Parathyroid adenoma (tissue), 2 donors: Measurements from ENCODE around the gene GAS6.

ENCODE experiments used
- H2AFZ ChIP-seq: fragments of 300-600 bp; sonication (generic); one replicate; pipeline ENCODE4 v1.7.0; 2017; ENCODE audit warnings: antibody characterized with exemption, mild to moderate bottlenecking
- H3K27ac ChIP-seq: fragments of 300-600 bp; sonication (generic); one replicate; pipeline ENCODE4 v1.7.0; 2017
- H3K27me3 ChIP-seq: fragments of 300-600 bp; sonication (generic); one replicate; pipeline ENCODE4 v1.7.0; 2017; ENCODE audit warnings: low read length; ENCODE audit not compliant: control insufficient read depth, insufficient read depth
- H3K36me3 ChIP-seq: fragments of 300-600 bp; sonication (generic); one replicate; pipeline ENCODE4 v1.7.0; 2017; ENCODE audit warnings: low read length; ENCODE audit not compliant: control insufficient read depth, insufficient read depth
- H3K4me1 ChIP-seq: fragments of 300-600 bp; sonication (generic); one replicate; pipeline ENCODE4 v1.7.0; 2017; ENCODE audit warnings: control low read depth
- H3K4me2 ChIP-seq: fragments of 300-600 bp; sonication (generic); one replicate; pipeline ENCODE4 v1.7.0; 2017; ENCODE audit warnings: low read length
- H3K4me3 ChIP-seq: fragments of 300-600 bp; sonication (generic); one replicate; pipeline ENCODE4 v1.7.0; 2017; ENCODE audit warnings: low read depth, low read length
- H3K79me2 ChIP-seq: fragments of 300-600 bp; sonication (generic); one replicate; pipeline ENCODE4 v1.7.0; 2017; ENCODE audit warnings: control low read depth
- H3K9ac ChIP-seq: fragments of 300-600 bp; sonication (generic); one replicate; pipeline ENCODE4 v1.7.0; 2017; ENCODE audit warnings: mild to moderate bottlenecking
- H3K9me3 ChIP-seq: fragments of 300-600 bp; sonication (generic); one replicate; pipeline ENCODE4 v1.7.0; 2017; ENCODE audit warnings: low read length; ENCODE audit not compliant: control insufficient read depth
- CTCF ChIP-seq: fragments of 300-600 bp; sonication (generic); IDR thresholded peaks from one replicate; pipeline ENCODE4 v1.7.0; 2017; ENCODE audit warnings: antibody characterized with exemption, mild to moderate bottlenecking
- donor health status: primary hyperparathyroidism.

Gene GAS6

GRCh38 chr13:113883921-113884804 is 20.3 kb upstream of the GAS6 start:
- Histone ChIP-seq H3K27me3 (no peaks in the 10 kb centered on the region), H3K4me3 (no peak overlapping the region), H3K4me1 (peaks cover 6% of the 10 kb centered on the region), H3K4me2 (no peak overlapping the region), H3K36me3 (no peaks in the 10 kb centered on the region), H3K9ac (no peak overlapping the region), H3K9me3 (no peaks in the 10 kb centered on the region), H3K27ac (no peak overlapping the region), H2AFZ (no peak overlapping the region), H3K79me2 (no peaks in the 10 kb centered on the region)
- no peak for TF ChIP-seq CTCF

DNA sequence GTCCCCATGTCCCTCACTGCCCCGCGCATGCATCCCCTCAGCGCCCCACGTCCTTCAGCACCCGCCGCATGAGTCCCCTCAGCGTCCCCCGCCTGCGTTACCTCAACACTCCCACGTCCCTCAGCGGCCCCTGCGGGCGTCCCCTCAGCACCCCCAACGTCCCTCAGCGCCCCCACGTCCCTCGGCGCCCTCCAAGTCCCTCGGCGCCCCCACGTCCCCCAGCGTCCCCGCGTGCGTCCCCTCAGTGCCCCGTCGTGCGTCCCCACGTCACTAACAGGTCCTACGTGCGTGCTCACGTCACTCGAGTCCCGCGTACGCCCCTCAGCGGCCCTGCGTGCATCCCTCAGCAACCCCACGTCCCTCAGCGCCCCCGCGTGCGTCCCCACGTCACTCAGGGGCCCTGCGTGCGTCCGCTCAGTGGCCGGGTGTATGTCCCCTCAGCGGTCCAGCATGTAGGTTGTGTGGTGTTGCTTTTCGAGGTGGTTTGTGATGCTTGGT is 19.5 kb upstream of the GAS6 start:
- Histone ChIP-seq H3K79me2 (no peaks in the 10 kb centered on the region), H3K27me3 (no peaks in the 10 kb centered on the region), H3K9me3 (no peaks in the 10 kb centered on the region), H3K4me2 (no peak overlapping the region), H3K4me3 (no peak overlapping the region), H3K36me3 (no peaks in the 10 kb centered on the region), H3K27ac (no peak overlapping the region), H2AFZ (no peak overlapping the region), H3K4me1 (peaks cover 6% of the 10 kb centered on the region), H3K9ac (no peak overlapping the region)
- no peak for TF ChIP-seq CTCF

- Histone ChIP-seq H3K79me2 (no peaks in the 10 kb centered on the region), H3K36me3 (no peaks in the 10 kb centered on the region), H3K4me3 (no peak overlapping the region), H3K27ac (peak overlapping the region; percentile 29), H2AFZ (no peak overlapping the region), H3K9me3 (no peaks in the 10 kb centered on the region), H3K27me3 (no peaks in the 10 kb centered on the region), H3K4me2 (no peak overlapping the region), H3K9ac (no peak overlapping the region), H3K4me1 (peaks cover 2% of the 10 kb centered on the region)
- no peak for TF ChIP-seq CTCF
Measured at GRCh38 chr13:113882716-113883115, 18.8 kb upstream of the GAS6 start.

DNA sequence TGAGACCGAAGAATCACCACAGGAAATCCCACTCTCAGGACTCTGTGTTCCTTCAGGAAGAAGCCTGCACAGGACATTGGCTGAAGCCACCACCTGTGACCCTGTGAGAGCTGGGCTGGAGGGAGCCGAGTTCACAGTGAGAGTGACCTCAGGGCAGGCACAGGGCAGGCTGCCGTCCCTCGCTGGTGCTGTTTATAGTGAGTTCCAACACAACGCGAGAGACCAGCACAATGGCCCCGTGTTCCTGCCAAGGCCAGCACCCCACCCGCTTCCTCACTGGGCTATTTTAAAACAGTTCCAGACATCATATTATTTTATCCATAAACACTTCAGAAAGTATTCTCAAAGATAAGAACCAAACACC is 18.4 kb upstream of the GAS6 start:
- Histone ChIP-seq H3K4me1 (no peaks in the 10 kb centered on the region), H3K4me3 (no peak overlapping the region), H3K27ac (no peak overlapping the region), H3K9me3 (no peaks in the 10 kb centered on the region), H3K79me2 (no peaks in the 10 kb centered on the region), H3K4me2 (peak overlapping the region; percentile 33), H3K36me3 (no peaks in the 10 kb centered on the region), H2AFZ (no peak overlapping the region), H3K27me3 (no peaks in the 10 kb centered on the region), H3K9ac (no peak overlapping the region)
- TF ChIP-seq CTCF, result no peak
